ENCODE results near the gene PDHX. TPM values are rescaled to one million over a fixed set of nuclear protein-coding genes. Genes with fewer than 3 reads are reported as not detected.

PDHX gene
- total RNA-seq, 1 experiment from 2014 or later: 46.3 TPM

DNA sequence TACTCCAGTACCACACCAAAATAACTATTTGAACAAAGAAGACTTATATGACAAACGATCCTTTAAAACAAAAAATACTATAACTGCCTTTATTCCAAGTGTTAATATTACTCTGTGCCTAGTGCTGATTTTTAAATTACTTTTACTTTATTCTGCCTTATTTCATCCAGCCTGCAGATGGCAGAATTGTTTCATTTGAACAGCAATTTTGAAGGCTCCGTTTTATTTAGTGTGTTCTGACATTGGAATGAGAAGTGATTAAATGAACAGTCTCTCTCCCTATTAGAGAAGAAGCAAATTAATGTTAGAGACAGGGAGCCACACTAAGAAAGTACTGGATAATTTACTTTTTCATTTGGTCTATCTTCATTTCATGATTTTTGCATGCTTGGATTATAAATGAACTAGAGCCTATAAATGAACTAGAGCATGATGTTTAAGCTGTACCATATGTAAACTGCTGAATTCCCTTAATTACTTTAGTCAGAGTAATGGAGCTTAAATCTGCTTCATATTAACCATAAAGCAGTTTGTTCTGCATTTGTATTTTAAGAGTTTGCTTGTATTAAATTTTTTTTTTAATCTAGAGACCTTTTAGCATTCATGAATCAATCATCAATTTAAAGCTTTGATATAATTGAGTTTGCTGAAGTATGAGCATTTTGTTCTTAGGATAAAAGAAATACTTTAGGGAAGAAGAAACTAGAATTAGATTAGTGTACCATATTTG is 9.8 kb downstream of the PDHX start:
- no peak for DNase-seq
- H3K27me3 ChIP-seq (ENCODE audit: control insufficient read depth, insufficient read depth, low read length): no peaks in the 10 kb centered on the region
- no peaks in the 10 kb centered on the region for H3K36me3 ChIP-seq (replicated peaks; ENCODE audit: control insufficient read depth, insufficient read depth, low read length)
- H3K4me3 ChIP-seq (ENCODE audit: insufficient read depth, low read depth, low read length): no peak overlapping the region

DNA sequence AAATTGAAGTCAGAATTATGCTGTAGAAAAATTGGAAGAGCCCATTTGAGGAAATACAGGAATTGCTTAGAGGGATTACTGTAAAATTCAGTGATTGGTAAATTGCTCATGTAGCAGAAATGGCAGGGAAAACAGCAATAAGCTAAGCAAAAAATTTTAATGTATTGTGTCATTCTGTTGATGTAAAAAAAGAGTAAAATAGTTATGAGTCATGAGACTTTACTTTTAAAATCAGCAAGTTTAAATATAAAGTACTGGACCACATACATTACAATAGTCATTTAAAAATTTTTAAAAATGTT is 10.4 kb downstream of the PDHX start:
- no peak overlapping the region for H3K4me3 ChIP-seq (ENCODE audit: insufficient read depth, low read depth, low read length)
- no peak for DNase-seq
- no peaks in the 10 kb centered on the region for H3K36me3 ChIP-seq (replicated peaks; ENCODE audit: control insufficient read depth, insufficient read depth, low read length)
- no peaks in the 10 kb centered on the region for H3K27me3 ChIP-seq (ENCODE audit: control insufficient read depth, insufficient read depth, low read length)

DNA sequence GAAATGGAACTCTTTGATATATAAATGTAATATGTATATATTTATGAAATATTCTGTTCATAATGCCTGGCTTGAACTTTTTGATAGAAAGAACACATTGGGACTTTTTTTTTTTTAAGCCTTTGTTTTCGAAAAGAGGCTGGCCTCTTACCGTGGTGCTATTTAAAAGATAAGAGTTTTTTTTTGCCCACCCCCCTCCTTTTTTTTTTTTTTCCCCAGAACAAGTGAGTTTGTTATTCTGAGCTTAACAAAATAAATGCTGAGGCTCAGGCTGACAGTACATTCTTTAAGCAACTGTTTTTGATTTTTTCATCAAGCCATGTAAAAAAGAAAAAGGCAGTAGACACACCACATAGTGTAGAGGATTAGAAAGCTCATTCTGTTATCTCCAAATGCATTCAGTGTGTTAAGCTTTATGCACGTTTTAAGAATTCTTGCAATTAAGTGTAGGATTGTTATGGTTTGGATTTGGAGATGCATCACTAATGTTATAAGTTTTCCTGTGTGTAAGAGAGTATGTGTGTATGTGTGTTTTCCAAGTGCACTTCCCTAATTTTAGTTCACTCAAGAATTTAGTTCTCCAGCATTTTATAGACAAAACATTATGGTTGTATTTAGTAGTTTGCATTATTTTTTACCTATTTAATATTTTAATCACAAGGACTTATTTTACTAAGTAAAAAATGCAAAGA is 12.0 kb downstream of the PDHX start:
- no peak overlapping the region for H3K4me3 ChIP-seq (ENCODE audit: insufficient read depth, low read depth, low read length)
- no peaks in the 10 kb centered on the region for H3K36me3 ChIP-seq (replicated peaks; ENCODE audit: control insufficient read depth, insufficient read depth, low read length)
- H3K27me3 ChIP-seq (ENCODE audit: control insufficient read depth, insufficient read depth, low read length): no peaks in the 10 kb centered on the region
- DNase-seq: no peak

DNA sequence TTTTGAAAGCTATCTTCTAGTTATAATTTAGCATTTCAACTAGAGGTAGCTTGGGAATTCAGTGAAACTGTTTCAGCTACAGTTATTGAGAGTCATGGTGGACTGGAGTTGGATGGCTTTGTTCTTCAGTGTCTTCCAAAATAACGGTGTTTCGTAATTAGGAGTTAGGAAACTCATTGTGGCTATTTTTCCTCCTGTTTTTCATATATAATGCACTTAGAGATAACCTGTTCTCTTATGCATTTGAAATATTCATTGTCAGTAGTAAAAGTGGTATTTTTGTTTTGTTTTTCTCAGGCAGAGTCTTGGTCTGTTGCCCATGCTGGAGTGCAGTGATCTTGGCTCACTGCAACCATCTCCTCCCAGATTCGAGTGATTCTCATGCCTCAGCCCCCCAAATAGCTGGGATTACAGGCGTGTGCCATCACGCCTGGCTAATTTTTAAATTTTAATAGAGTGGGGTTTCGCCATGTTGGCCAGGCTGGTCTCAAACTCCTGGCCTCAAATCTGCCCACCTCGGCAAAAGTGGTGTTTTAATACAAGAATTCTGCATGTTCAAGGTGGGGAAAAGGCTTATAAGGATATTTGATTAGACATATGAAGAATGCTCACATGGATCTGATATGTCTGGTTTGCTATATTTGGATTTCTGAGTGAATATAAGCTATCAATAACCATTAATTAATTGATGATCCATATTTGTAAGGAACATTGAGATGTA is 12.7 kb downstream of the PDHX start:
- H3K36me3 ChIP-seq (replicated peaks; ENCODE audit: control insufficient read depth, insufficient read depth, low read length): no peaks in the 10 kb centered on the region
- H3K4me3 ChIP-seq (ENCODE audit: insufficient read depth, low read depth, low read length): no peak overlapping the region
- H3K27me3 ChIP-seq (ENCODE audit: control insufficient read depth, insufficient read depth, low read length): no peaks in the 10 kb centered on the region
- no peak for DNase-seq

DNA sequence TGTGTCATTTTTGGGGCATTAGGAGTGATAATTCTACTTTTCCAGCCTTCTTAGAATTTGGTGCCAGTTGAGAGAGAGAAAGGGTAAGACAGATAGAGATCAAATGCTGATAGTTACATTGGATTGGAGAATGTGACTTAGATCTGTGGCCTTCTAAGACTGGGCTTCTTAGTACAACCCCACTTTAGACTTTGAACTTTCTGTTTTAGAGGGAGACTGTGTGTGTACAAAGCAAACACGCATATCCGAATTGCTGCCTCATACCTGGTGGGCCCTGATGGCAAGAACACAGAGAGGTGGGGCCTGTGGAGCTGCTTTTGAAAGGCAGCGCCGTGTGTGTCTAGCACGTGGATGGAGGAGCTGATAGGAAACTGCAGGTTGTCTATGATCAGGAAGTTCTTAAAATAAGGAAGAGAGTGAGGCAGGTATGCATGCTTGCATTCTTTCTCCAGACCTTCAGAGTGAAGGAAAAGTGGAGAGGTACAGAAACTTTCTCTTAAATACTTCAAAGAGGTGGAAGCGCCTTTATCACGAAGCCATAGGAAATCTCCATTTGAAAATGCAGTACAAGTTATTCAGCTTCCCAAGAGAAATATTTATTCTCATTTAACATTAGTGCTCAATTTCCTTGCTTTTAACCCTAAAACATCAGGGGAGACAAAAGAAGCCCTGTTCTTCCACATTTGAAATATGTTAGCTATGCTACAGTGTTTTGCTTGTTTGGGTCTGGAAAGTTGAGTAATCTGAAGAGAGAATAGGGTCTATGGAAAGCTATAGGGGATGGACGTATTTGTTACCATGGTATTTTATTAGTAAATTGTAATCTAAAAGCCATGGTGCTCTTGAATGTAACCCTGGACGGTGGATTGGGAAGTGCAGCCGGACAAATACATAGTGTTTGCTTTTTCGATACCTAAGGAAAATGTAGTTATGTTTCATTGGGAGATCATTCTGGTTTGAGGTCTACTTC is 13.7 kb downstream of the PDHX start:
- no peak for DNase-seq
- Histone ChIP-seq H3K36me3 (replicated peaks; ENCODE audit: control insufficient read depth, insufficient read depth, low read length) (no peaks in the 10 kb centered on the region), H3K27me3 (ENCODE audit: control insufficient read depth, insufficient read depth, low read length) (no peaks in the 10 kb centered on the region), H3K4me3 (ENCODE audit: insufficient read depth, low read depth, low read length) (no peak overlapping the region)

DNA sequence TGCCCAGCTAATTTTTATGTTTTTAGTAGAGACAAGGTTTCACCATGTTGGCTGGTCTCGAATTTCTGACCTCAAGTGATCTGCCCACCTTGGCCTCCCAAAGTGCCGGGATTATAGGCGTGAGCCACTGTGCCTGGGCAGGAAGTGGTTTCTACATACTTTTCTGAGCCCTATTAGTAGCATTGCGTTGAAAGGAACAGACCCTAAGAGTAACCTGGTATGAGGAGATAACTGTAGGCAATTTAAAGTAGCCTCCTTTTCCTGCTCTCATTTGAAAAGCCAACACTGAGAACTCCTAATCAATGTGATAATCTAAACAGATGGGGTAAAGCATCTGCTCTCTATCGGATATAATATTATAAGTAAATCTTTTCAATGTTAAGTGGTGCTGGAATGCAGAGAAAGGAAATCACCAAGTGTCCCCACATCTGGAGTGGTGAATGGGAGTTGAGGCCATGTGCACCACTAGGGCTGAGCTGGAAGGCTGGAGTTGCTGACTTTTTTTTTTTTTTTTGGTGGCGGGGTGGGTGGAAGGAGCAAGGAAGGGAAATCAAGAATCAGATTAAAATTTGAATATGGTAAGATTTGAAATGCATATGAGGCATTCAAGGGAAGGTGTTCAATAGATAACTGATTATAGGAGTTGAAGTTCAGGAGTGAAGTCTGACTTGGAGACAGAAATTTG is 20.7 kb downstream of the PDHX start:
- DNase-seq: no peak
- Histone ChIP-seq H3K4me3 (ENCODE audit: insufficient read depth, low read depth, low read length) (no peak overlapping the region), H3K36me3 (replicated peaks; ENCODE audit: control insufficient read depth, insufficient read depth, low read length) (no peaks in the 10 kb centered on the region), H3K27me3 (ENCODE audit: control insufficient read depth, insufficient read depth, low read length) (no peaks in the 10 kb centered on the region)

DNA sequence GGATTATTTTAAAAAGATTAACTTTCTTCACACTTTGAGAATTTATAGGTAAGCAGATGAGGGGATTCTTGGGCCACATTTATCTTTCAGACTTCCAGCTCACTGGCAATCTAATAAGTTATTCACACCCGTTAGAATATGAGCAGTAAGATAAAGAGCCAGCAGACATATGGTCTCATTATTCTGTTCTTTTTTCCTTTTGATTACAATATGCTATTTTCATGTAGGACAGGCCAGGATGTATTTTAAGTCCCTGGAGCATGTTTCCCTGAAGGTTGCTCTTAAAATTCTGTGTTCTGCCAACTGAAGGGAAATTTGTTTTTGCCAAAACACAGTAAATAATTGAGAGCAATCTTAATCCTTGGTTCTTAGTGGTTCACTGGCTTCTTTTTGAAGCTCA is 22.2 kb downstream of the PDHX start:
- Histone ChIP-seq H3K27me3 (ENCODE audit: control insufficient read depth, insufficient read depth, low read length) (no peaks in the 10 kb centered on the region), H3K4me3 (ENCODE audit: insufficient read depth, low read depth, low read length) (no peak overlapping the region), H3K36me3 (replicated peaks; ENCODE audit: control insufficient read depth, insufficient read depth, low read length) (no peaks in the 10 kb centered on the region)
- no peak for DNase-seq

DNA sequence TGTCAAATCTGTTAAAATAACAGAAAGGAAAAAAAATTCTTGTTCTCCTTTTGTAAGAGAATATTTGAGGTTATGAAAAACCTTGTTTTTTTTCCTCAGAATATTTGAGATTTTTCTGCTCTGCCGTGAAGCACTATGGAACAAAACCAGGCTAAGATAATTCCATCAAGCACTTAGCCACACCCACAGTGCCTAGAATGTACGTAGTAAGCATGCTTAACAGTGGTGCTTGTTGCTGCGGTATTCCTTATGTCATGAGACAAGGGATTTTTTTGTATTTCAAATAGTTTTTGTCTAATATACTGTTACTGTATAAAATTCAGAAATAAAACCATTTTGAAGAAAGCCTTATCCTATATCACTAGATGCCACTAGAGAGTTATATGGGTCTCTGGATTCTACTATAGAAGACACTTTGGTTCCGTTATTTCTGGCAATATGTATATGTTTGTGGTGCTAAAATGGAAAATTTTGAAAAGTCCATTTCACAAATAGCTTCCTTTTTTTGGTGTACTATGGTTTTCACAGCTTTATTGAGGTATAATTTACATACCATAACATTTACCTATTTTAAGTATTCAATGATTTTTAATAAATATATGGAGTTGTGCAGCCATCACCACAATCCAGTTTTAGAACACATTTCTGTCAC is 23.7 kb downstream of the PDHX start:
- H3K4me3 ChIP-seq (ENCODE audit: insufficient read depth, low read depth, low read length): no peak overlapping the region
- H3K36me3 ChIP-seq (replicated peaks; ENCODE audit: control insufficient read depth, insufficient read depth, low read length): no peaks in the 10 kb centered on the region
- no peaks in the 10 kb centered on the region for H3K27me3 ChIP-seq (ENCODE audit: control insufficient read depth, insufficient read depth, low read length)
- no peak for DNase-seq

DNA sequence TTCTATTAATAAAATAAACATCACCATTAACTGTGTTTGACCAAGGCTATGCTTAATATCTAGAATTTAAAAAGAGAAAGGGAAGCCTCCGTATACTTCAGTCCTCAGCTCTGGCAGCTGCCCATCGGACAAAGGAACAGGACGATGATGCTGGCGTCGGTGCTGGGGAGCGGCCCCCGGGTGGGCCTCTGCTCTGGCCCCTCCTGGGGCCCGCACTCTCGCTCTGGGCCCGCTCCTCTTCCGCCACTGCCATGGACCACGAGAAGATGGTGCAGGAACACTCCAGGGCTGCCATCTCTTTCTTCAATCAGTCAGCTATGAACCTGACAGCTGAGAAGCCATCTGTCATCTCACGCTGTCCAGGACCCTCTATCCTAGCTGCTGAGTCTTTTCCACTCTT is 25.3 kb downstream of the PDHX start:
- DNase-seq: no peak
- H3K27me3 ChIP-seq (ENCODE audit: control insufficient read depth, insufficient read depth, low read length): no peaks in the 10 kb centered on the region
- H3K36me3 ChIP-seq (replicated peaks; ENCODE audit: control insufficient read depth, insufficient read depth, low read length): no peaks in the 10 kb centered on the region
- no peak overlapping the region for H3K4me3 ChIP-seq (ENCODE audit: insufficient read depth, low read depth, low read length)

DNA sequence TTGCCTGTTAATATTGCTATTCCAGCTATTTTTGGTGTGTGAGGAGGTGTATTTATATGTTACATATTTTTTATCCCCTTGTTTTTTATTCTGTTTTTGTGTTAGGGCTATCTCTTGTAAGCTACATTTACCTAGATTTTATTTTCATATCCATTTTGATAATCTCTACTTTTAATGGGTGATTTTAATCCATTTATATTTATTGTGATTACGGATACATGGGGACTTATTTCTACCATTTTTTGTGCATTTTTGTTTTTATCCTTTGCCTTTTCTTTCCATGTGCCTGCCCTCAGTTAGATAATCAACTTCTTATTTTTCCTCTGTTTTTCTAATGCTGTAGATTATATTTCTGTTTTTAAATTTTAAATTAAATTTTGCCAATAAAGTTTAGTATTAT is 28.3 kb downstream of the PDHX start:
- no peak for DNase-seq
- Histone ChIP-seq H3K27me3 (ENCODE audit: control insufficient read depth, insufficient read depth, low read length) (no peaks in the 10 kb centered on the region), H3K4me3 (ENCODE audit: insufficient read depth, low read depth, low read length) (no peak overlapping the region), H3K36me3 (replicated peaks; ENCODE audit: control insufficient read depth, insufficient read depth, low read length) (no peaks in the 10 kb centered on the region)

DNA sequence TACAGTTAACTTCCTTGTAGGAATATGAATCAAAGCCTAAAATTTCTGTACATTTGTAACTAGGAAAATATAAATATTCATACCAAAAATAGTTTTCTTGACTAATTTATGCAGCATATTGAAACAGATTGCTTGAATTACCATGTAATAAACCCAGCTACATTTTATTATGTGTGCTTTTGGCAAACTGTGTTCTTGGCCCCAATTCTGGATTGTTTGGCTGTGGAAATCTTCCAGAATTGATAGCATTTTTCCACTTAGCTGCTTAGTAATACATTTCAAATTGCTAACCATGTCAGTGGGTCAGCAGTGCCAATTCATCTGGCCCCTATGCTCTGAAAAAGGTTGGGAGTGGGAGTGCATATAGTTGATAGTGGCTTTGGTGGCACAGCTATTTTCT is 32.3 kb downstream of the PDHX start:
- no peak for DNase-seq
- H3K36me3 ChIP-seq (replicated peaks; ENCODE audit: control insufficient read depth, insufficient read depth, low read length): no peaks in the 10 kb centered on the region
- no peaks in the 10 kb centered on the region for H3K27me3 ChIP-seq (ENCODE audit: control insufficient read depth, insufficient read depth, low read length)
- no peak overlapping the region for H3K4me3 ChIP-seq (ENCODE audit: insufficient read depth, low read depth, low read length)

DNA sequence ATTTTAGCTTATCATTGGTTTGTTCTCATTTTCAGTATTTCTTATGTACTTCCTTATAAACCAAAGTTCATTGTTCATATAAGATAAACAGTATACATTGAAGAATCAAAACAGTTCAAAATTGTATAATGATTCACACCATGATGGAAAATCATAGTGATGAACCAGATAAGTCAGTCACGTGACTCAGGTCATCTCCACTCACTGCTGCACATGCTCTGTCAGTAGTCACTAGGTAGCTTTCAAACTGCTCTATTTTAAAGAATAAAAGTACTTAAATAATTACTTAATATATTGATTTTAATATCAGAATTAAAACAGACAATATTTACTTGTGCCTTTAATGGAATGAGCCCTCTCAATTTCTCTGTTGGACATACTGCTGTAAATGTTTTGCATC is 37.5 kb downstream of the PDHX start:
- Histone ChIP-seq H3K27me3 (ENCODE audit: control insufficient read depth, insufficient read depth, low read length) (no peaks in the 10 kb centered on the region), H3K4me3 (ENCODE audit: insufficient read depth, low read depth, low read length) (no peak overlapping the region), H3K36me3 (replicated peaks; ENCODE audit: control insufficient read depth, insufficient read depth, low read length) (no peaks in the 10 kb centered on the region; the same call in 1 of the 2 replicates)
- no peak for DNase-seq

DNA sequence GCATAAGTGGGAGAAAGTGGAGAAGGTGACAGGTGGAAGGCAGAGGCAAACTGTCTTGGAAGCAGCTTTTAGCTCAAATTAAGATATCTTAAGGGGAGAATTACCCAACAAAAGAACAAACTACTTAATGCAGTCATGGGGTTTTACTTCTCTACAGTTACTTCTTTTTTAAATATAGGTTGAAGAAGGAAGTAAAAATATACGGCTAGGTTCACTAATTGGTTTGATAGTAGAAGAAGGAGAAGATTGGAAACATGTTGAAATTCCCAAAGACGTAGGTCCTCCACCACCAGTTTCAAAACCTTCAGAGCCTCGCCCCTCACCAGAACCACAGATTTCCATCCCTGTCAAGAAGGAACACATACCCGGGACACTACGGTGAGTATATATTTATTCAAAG is 40.8 kb downstream of the PDHX start:
- Histone ChIP-seq H3K36me3 (replicated peaks; ENCODE audit: control insufficient read depth, insufficient read depth, low read length) (no peaks in the 10 kb centered on the region; the same call in 1 of the 2 replicates), H3K27me3 (ENCODE audit: control insufficient read depth, insufficient read depth, low read length) (no peaks in the 10 kb centered on the region), H3K4me3 (ENCODE audit: insufficient read depth, low read depth, low read length) (no peak overlapping the region)
- no peak for DNase-seq
